Measurements from ENCODE around the gene MTERF1.
"Not testable (repeated sequence)": the region's sequence is repeated elsewhere in the genome, so short reads cannot be mapped to it uniquely, and the experiment has no call there.

Gene MTERF1

GRCh38 chr7:91866599-91867148, 13.8 kb downstream of the MTERF1 start:
- Histone ChIP-seq H3K9ac (ENCODE audit: low read depth, low read length) (no peak overlapping the region), H3K36me3 (ENCODE audit: insufficient read depth, low read length) (no peaks in the 10 kb centered on the region), H4K20me1 (ENCODE audit: insufficient read depth, low read length) (no peaks in the 10 kb centered on the region), H3K9me3 (ENCODE audit: insufficient read depth, low read length, severe bottlenecking) (no peaks in the 10 kb centered on the region), H3K4me3 (ENCODE audit: low read depth in 1 of 2, low read length in 2 of 2) (no peak overlapping the region), H3K27me3 (ENCODE audit: insufficient read depth, low read length, poor library complexity) (no peaks in the 10 kb centered on the region), H3K4me2 (ENCODE audit: insufficient read depth, low read length) (no peak overlapping the region), H3K27ac (ENCODE audit: low read length) (no peak overlapping the region), H3K4me1 (ENCODE audit: insufficient read depth, low read length) (no peaks in the 10 kb centered on the region), H3K79me2 (ENCODE audit: insufficient read depth, low read length) (no peaks in the 10 kb centered on the region), H2AFZ (ENCODE audit: low read depth, low read length) (no peak overlapping the region)
- TF ChIP-seq EZH2 (IDR thresholded peaks at IDR 0.05; ENCODE audit: borderline replicate concordance, low read depth, low read length, severe bottlenecking), result no peak
- TF ChIP-seq, protein P1, sequence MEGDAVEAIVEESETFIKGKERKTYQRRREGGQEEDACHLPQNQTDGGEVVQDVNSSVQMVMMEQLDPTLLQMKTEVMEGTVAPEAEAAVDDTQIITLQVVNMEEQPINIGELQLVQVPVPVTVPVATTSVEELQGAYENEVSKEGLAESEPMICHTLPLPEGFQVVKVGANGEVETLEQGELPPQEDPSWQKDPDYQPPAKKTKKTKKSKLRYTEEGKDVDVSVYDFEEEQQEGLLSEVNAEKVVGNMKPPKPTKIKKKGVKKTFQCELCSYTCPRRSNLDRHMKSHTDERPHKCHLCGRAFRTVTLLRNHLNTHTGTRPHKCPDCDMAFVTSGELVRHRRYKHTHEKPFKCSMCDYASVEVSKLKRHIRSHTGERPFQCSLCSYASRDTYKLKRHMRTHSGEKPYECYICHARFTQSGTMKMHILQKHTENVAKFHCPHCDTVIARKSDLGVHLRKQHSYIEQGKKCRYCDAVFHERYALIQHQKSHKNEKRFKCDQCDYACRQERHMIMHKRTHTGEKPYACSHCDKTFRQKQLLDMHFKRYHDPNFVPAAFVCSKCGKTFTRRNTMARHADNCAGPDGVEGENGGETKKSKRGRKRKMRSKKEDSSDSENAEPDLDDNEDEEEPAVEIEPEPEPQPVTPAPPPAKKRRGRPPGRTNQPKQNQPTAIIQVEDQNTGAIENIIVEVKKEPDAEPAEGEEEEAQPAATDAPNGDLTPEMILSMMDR (IDR thresholded peaks at IDR 0.05; ENCODE audit: borderline replicate concordance, extremely low read depth, low read length, poor library complexity, severe bottlenecking), result no peak
- ATAC-seq (ENCODE audit: insufficient read depth, low read depth), result no peak
- DNase-seq, result no peak

DNA sequence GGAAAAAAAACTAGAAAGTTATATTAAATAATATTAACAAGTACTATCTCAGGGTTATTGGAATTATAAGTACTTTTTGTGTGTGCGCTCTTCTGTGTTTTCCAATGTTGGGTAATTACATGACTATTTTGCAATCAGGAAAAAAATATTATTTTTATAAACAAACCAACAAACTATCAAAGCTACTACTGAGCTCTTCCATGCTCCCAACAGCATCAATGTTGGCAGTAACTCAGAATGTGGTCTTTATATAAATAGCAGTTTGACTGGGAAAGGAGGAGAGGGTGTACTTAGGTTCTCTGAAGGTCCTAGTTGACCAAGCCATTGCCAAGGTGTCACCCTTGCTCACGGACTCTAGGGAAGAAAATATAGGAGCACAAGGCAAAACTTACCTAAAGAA, 15.0 kb downstream of the MTERF1 start:
- no peaks in the 10 kb centered on the region for H3K9me3 ChIP-seq (ENCODE audit: insufficient read depth, low read length, severe bottlenecking)
- no peak overlapping the region for H3K4me2 ChIP-seq (ENCODE audit: insufficient read depth, low read length)
- H2AFZ ChIP-seq (ENCODE audit: low read depth, low read length), result no peak overlapping the region
- no peak for DNase-seq
- no peaks in the 10 kb centered on the region for H4K20me1 ChIP-seq (ENCODE audit: insufficient read depth, low read length)
- no peak overlapping the region for H3K9ac ChIP-seq (ENCODE audit: low read depth, low read length)
- H3K27me3 ChIP-seq (ENCODE audit: insufficient read depth, low read length, poor library complexity), result no peaks in the 10 kb centered on the region
- H3K36me3 ChIP-seq (ENCODE audit: insufficient read depth, low read length), result no peaks in the 10 kb centered on the region
- ATAC-seq (ENCODE audit: insufficient read depth, low read depth), result no peak
- H3K79me2 ChIP-seq (ENCODE audit: insufficient read depth, low read length), result no peaks in the 10 kb centered on the region
- TF ChIP-seq, protein P1 (IDR thresholded peaks at IDR 0.05; ENCODE audit: borderline replicate concordance, extremely low read depth, low read length, poor library complexity, severe bottlenecking), result no peak
- TF ChIP-seq EZH2 (IDR thresholded peaks at IDR 0.05; ENCODE audit: borderline replicate concordance, low read depth, low read length, severe bottlenecking), result no peak
- H3K4me1 ChIP-seq (ENCODE audit: insufficient read depth, low read length), result no peaks in the 10 kb centered on the region
- H3K4me3 ChIP-seq (ENCODE audit: low read depth in 1 of 2, low read length in 2 of 2), result no peak overlapping the region
- no peak overlapping the region for H3K27ac ChIP-seq (ENCODE audit: low read length)

DNA sequence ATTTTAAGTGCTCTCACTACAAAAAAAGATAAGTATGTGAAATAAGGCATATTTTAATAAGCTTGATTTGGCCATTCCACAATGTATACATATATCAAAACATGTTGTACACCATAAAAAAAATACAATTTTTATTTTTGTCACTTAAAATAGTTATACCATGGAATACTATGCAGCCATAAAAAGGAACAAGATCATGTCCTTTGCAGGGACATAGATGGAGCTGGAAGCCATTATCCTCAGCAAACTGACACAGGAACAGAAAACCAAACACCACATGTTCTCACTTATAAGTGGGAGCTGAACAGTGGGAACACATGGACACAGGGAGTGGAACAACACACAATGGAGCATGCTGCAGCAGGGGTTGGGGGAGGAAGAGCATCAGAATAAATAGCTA, 15.9 kb downstream of the MTERF1 start:
- H3K36me3 ChIP-seq (ENCODE audit: insufficient read depth, low read length); H3K27me3 ChIP-seq (ENCODE audit: insufficient read depth, low read length, poor library complexity); H3K4me3 ChIP-seq (ENCODE audit: low read depth in 1 of 2, low read length in 2 of 2); DNase-seq; ATAC-seq (ENCODE audit: insufficient read depth, low read depth); H3K4me1 ChIP-seq (ENCODE audit: insufficient read depth, low read length); H3K4me2 ChIP-seq (ENCODE audit: insufficient read depth, low read length); H3K79me2 ChIP-seq (ENCODE audit: insufficient read depth, low read length); H4K20me1 ChIP-seq (ENCODE audit: insufficient read depth, low read length); H3K9me3 ChIP-seq (ENCODE audit: insufficient read depth, low read length, severe bottlenecking); H3K27ac ChIP-seq (ENCODE audit: low read length); H3K9ac ChIP-seq (ENCODE audit: low read depth, low read length); H2AFZ ChIP-seq (ENCODE audit: low read depth, low read length): not testable (repeated sequence)

DNA sequence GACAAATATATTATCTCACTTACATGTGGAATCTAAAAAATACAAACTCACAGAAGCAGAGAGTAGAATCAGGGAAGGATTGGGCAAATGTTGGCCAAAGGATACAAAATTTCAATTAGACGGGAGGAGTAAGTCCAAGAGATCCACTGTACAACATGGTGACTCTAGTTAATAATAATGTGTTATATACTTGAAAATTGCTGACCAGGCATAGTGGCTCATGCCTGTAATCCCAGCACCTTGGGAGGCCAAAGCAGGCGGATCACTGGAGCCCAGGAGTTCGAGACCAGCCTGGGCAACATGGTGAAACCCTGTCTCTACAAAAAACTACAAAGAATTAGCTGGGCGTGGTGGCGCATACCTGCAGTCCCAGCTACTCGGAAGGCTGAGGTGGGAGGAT, 16.4 kb downstream of the MTERF1 start:
- DNase-seq (no peak), ATAC-seq (ENCODE audit: insufficient read depth, low read depth) (no peak)
- H3K4me2 ChIP-seq (ENCODE audit: insufficient read depth, low read length), result no peak overlapping the region
- TF ChIP-seq, protein P1 (IDR thresholded peaks at IDR 0.05; ENCODE audit: borderline replicate concordance, extremely low read depth, low read length, poor library complexity, severe bottlenecking), result no peak
- TF ChIP-seq EZH2 (IDR thresholded peaks at IDR 0.05; ENCODE audit: borderline replicate concordance, low read depth, low read length, severe bottlenecking), result no peak
- peaks cover 5% of the 10 kb centered on the region for H3K27me3 ChIP-seq (ENCODE audit: insufficient read depth, low read length, poor library complexity)
- no peaks in the 10 kb centered on the region for H3K36me3 ChIP-seq (ENCODE audit: insufficient read depth, low read length)
- no peak overlapping the region for H3K4me3 ChIP-seq (ENCODE audit: low read depth in 1 of 2, low read length in 2 of 2)
- no peak overlapping the region for H3K27ac ChIP-seq (ENCODE audit: low read length)
- no peak overlapping the region for H2AFZ ChIP-seq (ENCODE audit: low read depth, low read length)
- H3K9ac ChIP-seq (ENCODE audit: low read depth, low read length), result no peak overlapping the region
- no peaks in the 10 kb centered on the region for H4K20me1 ChIP-seq (ENCODE audit: insufficient read depth, low read length)
- H3K79me2 ChIP-seq (ENCODE audit: insufficient read depth, low read length), result no peaks in the 10 kb centered on the region
- no peaks in the 10 kb centered on the region for H3K4me1 ChIP-seq (ENCODE audit: insufficient read depth, low read length)
- H3K9me3 ChIP-seq (ENCODE audit: insufficient read depth, low read length, severe bottlenecking), result no peaks in the 10 kb centered on the region

All from DND-41 (cell line).